EL (cell line): ENCODE results near the gene TWNK.
A peak's percentile ranks its signal among the peaks of the same experiment; 100 is the strongest.

Experiments
- DNase-seq: peaks from one replicate; pipeline ENCODE4 v3.0.0-alpha.2; 2016

TWNK gene

DNA sequence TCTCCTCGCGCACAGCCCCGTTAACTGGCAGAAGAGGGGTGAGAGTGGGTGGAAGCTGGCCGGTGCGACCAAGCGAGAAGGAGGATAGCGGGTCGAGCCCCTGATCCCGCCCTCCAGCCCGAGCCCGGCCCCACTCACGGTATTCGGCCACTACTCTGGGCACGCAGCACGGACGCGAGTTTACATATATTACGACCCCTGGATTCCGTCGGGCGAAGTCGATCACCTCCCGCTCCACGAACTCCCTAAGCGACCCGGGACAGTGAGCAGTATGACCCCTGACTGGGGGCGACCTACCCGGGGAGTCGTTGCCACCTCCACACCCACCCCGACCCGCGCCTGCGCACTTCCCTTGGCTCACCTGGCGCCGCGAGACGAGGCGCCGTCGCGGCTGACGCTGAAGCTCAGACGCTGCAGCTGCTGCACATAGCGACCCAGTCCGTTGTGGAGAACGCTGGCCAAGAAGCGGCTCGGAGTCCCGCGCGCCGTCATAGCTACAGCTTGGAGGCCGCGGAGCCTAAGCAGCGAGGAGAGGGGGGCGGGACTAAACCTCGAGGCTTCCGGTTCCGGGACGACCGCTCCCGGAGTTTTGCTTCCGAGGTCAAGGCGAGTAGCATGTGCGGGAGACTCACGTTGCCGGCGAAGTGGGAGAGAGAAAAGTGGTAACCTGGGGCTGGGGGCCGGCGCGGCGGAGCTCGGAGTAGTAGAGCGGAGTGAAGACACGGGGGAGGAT, at the start of gene TWNK, which contains the start of gene MRPL43:
TSS of gene TWNK (plus strand) at position 592 of the 733 bp plus-strand sequence. CDS start 668 bp downstream, outside the sequence.
TSS of gene MRPL43 (minus strand) at position 546 of the 733 bp plus-strand sequence. CDS start at position 492, 54 bp downstream.
- peak; percentile 78 for DNase-seq

DNA sequence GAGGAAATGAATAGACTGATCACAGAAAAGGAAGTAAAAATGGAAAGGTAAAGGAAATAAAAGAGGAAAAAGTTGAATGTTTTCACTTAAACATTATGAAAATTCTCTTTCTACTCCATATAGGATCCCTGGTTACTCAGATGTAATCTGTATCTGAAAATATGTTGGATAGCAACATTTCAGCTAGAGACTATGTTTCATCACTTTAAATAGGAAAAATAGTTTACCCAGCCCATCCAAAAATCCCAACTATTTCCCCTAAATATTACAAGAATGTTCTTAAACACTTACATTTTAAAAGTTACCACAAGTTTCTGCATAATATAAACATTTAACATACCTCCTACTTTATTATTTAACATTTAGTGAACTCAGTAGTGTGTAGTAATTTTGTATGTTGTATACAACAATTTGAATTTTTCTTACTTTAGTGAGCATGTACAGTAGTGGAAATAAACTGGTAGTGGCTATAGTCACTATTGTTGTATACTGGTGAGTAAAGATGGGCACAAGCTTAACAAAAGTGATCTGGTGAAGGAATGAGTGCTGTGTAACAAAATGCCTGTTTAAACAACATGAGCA, 47.5 kb upstream of the TWNK start:
- DNase-seq: peak; percentile 58

DNA sequence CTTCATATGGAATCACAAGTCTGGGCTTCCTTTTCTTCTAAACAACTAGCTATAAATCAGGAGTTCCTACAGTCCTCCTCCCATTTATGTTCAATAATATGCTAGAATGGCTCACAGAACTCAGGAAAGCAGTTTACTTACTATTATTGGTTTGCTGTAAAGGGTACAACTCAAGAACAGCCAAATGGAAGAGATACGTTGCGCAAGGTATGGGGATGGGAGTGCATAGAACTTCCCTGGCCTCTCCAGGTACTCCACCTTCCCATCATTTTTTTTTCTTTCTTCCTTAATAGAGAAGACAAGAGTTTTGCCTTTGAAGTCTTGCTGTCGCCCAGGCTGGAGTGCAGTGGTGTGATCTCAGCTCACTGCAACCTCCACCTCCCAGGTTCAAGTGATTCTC, 45.1 kb upstream of the TWNK start:
- DNase-seq: no peak

DNA sequence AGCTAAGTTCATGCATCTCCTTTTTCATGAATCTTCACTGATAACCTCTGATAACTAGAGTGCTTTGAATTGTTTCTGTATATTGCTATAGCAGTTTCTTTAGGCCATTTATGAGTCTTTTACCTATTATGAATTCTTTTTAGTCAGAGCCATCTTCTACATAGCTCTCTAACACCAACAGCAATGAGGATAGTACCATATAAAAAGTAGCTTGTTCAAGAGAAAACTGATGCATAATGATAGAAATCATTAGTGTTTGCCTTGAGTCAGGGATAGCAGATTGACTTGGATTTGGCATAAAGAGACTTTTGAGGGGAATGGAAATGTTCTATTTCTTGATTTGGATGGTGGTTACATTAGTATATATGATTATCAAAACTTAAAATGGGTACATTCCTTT, 43.8 kb upstream of the TWNK start:
- DNase-seq: no peak

DNA sequence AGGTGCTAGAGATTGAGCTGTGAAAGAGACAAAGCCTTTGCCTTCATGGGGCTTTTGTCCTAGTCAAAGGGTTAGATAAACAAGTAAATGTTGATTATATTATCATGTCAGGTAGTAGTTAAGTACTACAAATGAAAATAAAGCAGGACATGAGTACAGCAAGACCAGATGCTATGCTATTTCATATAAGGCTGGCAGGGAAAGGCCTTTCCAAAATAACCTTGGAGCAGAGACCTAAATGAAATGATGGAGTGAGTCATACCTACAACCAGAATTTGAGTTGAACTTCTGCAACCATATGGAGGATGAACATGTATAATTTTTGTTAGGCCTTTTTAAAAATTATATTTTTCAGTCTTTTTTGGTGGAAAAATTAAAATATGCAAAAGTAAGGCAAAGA, 41.6 kb upstream of the TWNK start:
- no peak for DNase-seq

DNA sequence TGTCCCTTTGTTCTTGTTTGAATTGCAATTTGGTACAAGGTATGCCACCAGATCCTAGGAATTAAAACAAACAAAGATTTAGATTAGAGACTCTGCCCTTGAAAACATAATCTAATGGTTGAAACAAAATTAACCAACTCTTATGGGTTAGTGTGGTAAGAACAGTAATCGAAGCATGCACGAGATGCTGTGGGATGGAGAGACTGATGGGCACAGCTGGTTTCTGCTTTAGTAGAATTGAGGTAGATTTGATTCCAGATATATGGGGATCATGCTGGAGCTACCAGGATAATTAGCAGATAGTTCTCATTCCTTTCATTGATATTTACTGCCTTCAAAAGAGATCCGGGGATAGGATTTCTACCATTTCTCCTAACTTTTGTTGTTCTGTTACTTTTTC, 38.4 kb upstream of the TWNK start:
- DNase-seq: no peak

DNA sequence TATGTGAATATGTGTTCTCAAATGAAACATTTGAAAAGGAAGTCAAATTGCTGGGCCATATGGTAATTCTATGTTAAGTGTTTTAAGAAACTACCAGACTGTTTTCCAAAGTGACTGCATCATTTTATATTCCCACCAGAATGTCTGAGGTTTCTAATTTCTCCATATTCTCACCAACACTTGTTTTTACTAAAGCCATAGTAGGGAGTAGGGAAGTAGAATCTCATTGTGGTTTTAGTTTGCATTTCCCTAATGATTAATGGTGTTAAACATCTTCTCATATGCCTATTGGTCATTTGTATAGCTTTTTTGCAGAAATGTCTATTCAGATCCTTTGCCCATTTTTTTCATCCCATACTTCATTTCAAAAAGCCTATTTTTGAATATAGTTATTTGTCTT, 27.1 kb upstream of the TWNK start:
- DNase-seq: no peak

DNA sequence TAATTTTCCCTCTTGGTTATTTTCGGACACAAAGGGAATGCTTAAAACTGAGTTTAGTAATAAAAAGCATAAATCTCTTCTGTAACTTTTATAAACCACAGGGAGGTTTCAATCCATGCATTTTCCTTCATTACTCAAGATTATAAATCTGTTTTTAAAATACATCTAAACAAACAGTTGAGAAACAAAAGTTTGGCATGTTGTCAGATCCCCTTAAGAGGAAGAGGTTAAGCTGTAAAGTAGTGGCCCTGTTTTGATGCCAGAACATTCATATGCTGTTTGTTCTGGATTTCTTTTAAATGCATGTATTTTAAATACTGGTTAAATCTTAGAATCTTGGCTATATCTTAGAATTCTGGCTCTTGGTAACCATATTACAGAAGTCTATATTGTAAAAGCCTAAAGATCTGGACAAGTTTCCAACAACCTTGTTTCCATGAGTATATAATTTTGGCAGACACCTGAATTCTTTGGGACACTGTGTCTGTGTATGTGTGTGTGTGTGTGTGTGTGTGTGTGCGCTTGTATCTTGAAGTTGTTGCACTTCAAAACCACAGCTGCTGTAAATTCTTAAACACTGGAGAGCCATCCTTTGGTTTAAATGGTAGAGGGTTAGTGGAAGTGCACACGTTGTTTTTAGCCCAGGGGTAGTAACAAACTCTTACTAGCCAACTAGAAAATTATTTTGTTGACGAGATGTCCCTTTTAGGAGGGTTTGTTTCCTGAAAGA, 24.8 kb upstream of the TWNK start:
- no peak for DNase-seq

DNA sequence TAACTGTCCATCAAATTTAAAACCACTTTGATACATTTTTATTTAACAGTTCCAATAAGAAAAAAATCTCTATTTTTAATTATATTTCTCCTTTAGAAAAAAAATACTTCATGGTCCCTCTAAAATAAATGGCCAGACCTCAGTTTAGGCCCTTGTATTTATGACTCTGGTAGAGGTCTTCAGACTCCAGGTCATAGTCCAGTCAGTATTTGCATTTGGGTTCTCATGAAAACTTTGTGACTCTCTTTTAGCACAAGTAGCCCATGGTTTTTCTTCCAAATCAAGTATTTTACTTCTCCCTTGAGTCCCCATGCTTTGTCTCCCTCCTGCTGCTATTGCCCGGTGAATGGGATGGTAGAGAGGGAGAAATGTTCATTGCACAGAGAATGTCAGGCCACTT, 23.5 kb upstream of the TWNK start:
- no peak for DNase-seq

DNA sequence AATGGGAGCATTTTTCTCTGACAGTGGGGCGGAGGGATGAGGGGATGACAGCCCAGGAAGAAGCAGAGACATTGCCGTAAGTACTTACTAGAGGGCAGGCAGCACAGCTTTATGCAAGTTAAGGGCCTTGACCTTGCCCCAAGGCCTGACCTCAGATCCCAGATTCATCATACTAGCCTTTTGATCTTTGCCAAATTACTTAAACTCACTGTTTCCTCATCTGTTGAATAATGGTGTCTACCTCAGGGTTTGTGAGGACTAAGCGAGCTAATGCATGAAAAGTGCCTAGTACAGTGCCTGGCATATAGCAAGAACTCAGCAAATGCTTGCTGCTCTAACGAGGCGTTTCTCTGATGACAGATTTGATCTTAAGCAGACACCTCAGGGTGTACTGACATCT, 21.5 kb upstream of the TWNK start:
- no peak for DNase-seq

DNA sequence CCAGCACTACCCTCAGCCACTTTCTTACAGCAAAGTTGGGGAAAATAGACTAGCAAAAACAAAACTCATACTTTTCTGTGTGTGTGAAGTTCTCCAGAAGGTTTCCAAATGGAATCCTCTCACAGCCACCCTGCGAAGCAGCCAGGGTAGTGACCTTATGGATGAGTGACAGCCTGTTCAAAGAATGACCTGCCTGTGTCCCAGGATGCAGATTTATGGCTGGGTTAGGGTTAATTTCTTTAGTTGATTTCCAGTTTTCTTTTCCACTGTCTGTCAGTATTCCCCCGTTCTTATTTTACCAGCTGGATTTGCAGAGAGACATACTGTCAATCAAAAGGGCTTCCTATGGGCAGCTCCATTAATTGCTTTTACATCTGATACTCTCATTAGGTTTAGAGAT, 20.5 kb upstream of the TWNK start:
- DNase-seq: no peak

DNA sequence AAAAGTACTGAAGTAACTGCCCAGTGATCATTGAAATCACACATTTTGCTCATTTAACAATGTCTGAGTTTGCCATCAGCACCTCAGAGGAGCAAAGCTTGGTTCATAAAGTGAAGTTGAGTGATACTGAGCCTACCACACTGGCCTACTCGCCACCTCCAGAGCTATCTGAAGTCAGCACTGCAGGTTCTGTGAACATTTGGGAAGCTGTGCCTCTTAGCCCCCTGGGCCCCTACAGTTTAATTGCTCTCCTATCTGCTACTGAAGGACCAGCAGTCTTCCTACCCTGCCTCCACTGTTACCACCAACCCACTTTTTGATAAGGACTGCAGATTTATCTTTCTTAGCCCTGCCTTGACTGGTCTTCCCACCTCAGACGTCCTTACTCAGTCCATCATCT, 20.0 kb upstream of the TWNK start:
- DNase-seq: no peak

DNA sequence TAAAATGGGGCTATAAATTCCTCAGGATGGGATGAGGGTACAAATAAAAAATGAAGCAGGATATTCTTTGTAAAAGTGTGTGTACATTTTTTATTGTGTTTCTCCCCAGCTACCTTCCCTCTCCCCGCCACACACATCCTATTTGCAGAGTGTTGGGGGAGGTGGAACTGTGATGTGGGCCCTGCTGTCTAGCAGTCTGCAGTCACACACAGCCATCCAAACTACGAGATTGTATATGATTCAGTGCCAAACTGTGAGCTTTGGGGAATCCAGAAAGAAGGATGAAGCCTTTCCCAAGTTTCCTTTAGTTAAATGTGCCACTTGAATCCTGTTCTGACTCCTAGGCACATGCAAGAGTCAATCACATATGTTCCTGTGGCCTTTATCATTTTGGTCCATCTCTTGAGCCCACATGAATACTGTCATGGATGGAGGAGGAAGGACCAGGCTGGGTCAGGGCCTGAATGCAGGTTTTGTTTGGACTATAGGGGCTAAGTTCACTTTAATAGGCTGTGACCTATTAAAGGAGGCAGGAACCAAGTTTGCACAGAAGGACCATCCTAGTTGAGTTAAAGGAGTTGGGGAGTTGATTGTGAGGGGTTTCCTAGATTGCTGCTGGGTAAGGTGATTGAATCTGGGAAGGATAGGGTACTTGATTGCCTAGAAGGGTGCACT, 19.1 kb upstream of the TWNK start:
- no peak for DNase-seq

DNA sequence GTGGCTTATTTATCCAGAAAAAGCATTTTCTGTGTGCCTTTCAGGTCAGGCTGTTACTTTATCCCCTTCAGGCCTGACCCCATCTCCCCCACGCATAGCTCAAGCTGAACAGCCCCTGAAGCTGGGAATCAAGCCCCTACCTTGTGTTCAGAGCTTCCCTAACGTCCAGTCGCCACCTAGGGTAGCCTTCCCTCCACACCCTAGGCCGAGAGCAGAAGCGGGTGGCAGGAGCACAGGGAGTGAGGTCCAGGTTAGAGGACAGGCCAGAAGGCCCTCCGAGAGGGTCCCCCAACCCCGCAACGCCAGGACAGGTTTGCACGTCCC, 18.5 kb upstream of the TWNK start:
- DNase-seq: no peak

DNA sequence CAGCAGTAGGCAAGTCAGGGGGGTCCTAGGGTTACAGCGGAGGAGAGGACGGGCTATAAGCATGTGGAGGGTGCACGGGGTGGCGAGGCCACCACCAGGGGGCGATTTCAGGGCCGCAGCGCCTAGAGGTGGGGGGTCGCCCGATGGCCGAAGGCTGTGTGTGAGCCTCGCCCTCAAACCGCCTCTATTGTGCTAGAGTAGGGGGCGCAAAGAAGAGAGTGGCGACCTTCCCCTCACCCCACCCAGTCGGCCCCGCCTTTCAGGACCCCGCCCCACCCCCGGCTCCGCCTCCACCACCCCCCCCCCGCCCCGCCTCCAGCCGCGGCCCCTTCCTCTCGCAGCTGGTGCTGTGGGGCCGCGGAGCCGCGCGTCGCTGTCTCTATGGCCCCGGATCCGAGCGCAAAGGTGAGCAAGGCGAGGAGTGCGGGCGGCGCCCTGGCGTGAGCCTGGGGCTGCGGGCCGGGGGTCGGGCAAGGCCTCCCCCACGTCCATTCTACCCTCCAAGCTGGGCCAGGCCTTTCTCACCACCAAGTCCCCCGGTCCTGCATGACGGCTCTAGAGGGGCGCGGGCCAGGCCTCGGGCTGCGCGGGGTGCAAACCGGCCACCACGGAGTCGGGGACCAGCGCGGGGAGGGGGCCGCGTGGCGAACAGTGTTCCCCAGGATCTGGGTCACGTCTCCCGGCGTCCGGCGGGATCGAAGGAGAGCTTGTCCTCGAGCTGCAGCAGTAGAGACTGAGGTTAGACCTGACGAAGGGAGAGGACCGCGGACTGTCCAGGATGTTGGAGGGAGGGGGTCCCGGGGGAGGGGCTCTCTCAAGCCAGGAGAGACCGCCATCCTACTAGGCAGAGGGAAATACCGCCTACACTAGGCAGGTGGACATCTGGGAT, 17.9 kb upstream of the TWNK start, which contains the start of gene SEMA4G:
TSS of gene SEMA4G (plus strand) at position 318 of the 889 bp plus-strand sequence. CDS start 3,409 bp downstream, outside the sequence.
- peak; percentile 26 for DNase-seq

DNA sequence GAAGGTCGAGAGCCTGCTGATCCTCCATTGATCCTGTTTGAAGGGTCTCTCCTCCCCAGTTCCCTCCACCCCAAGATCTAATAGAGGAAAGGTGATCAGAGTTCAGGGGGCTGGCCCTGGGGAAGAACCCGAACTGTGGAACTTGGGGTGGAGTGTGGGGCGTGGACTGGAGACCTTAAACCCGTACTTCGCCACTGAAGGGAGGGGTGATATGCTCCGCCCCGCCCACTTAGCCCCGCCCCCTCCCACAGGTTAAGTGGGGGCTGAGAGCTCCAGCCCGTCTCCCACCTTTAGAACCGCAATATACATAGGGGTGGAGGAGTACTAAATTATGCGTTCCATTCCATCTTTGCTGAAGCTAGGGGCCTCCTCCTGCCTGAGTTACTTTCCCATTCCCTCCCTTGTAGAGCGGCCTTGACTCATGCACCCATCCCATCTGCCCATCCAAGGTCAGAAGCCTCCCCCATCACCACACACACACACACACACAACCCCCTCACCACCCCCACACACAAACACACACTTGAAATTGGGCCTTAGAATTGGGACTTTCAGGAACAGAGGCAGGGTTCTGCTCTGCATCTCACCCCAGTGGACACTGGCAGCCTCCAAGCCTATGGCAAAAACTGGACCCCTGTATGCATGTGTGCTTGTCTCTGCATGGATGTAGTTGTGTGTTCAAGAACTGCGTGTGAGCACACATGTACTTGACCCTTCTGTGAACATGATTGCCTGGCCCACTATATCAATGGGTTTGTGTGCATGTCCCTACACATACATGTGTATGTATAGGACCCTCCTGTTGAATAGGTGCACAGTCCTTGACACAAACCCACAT, 17.0 kb upstream of the TWNK start:
- DNase-seq: no peak

DNA sequence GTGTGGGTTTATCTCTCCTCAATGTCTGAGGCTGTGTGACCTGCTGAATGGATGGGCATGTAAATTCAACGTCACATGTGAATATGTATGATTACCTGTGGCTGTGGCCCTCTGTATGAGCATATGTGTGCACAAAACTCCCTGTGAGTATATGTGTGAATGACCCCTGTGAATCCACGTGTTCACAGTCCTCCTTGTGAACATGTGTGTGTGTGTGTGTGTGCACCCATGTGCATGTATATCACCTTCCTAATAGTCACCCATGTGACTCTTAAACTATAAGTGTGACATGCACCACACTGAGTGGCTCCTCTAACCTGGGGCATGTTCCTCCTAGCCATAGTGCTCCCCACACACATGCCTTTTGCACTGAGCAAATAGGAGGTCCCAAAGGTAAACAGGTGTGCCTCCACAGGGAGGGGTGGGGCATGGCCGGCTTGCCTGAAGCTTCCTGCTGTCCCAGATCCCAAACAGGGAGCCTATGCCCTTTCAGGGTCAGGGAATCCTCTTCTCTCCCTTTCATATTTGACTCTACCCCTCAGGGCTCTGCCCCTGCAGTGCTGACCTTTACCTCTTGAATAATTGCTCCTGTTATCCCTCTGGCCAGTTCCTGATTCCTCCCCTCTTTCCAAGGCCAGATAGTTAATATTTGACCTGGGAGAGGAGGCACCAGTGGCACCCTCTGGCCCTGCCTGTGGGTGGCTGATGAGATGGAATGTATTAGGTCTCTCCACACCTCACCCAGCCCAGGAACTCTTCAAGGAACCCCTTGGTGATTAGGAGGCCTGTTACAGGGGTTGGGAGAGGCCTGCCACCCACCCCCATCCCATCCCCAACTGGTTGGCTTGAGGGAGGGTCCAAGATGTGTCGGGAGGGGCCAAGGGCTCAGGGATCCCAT, 16.2 kb upstream of the TWNK start:
- DNase-seq: no peak

DNA sequence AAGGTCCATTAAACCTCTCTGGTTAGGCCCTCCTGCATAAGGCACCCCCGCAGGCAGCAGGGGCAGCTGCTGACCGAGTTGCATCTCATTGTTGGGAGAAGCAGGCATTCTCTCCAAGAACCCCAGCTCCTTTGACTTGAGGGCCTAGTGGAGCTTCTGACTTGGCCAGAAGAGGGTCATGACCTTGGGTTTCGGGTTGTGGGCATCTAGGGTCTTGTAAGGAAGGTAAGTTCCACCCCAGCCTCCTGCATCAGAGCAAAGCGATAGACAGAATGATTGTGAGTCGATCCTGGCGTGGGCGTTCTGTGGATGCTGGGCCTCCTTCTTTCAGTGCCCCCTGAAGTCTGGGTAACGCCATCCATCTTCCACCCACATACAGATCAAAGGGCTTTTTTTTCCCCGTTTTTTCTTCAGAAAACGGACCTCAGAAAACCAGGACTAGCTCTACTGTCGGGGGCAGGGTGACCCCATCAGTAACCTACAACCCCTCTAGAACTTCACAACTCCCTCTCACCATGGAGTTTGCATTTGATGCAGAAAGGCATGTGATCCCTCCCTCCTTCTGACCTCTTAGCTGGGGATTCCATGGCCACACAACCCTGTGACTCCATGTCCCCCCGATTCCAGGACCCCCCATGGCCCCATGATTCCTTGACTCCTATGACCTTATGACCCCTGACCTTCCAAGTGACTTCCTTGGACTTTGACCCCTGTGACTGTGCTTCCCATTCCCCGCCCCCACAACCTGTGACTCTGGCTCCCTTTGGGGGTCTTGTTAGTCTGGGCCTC, 15.0 kb upstream of the TWNK start:
- DNase-seq: no peak

DNA sequence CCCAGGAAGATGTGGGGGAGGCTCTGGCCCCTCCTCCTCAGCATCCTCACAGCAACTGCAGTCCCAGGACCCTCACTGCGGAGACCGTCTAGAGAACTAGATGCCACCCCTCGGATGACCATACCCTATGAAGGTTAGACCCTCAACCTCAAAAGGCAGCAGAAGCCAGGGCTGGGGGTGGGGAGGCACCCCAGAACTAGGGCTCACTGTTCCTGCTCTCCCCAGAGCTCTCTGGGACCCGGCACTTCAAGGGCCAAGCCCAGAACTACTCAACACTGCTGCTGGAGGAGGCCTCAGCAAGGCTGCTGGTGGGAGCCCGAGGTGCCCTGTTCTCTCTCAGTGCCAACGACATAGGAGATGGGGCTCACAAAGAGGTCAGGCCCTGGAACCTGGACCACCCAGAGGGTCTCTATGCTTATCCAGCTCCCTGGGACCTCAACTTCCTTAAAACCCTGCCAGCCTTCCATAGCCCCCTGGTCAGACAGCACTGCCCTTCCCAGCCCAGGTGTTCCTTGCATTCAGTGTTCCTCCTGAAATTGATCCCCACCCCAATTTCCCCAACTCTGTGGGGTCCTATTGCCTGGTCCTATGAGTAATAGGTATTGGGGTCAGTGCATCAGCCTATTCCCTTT, 14.3 kb upstream of the TWNK start:
- DNase-seq: no peak
